HS-27A (cell line): ENCODE results near the gene BMAL1.

ENCODE experiments used
- DNase-seq: peaks from one replicate; pipeline ENCODE4 v3.0.0-alpha.2; 2012; ENCODE audit warnings: low read depth, missing footprints

Gene BMAL1

DNA sequence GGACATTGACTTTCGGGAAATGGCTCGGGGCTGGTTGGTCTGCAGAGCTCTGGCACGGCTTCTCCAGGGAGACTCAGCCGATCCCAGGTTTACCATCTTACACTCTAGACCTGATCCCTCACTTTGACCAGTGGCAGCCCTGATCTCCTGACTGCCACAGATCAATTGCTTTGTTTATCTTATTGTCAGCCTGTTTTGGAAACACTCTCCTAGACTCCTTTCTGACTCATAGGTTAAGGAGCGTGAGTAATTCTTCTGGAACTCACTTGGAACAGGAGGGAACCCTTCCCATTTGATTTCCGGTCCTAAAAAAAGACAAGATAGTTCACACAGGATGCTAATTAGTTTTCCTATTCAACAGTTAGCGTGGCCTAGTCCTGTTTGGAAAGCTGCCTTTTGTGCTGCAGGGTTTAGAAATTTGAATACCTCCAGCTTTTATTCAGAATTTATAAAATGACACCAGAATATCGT, 16.0 kb upstream of the BMAL1 start:
- peak; percentile 81 for DNase-seq

DNA sequence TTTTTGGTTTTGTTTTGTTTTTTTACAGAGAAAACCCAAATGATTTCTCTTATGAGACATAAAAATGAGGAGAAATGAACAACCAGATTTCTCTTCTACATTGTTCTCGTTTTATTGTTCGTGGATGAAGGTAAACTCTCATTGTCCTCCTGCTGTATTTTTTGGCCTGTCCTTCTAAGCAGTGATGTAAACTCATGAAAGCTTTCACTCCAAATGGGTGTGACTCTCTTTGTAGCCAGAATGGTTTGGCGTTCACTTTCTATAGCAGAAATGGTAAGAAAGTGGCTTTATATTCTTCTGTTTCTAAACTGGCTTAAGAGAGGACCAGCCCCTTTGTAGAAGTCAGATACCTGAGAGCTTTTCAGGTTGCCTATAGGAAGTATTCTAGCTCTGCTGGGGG, 15.5 kb upstream of the BMAL1 start:
- no peak for DNase-seq

- DNase-seq = no peak
Measured at GRCh38 chr11:13268791-13269190, 8.8 kb upstream of the BMAL1 start.

DNA sequence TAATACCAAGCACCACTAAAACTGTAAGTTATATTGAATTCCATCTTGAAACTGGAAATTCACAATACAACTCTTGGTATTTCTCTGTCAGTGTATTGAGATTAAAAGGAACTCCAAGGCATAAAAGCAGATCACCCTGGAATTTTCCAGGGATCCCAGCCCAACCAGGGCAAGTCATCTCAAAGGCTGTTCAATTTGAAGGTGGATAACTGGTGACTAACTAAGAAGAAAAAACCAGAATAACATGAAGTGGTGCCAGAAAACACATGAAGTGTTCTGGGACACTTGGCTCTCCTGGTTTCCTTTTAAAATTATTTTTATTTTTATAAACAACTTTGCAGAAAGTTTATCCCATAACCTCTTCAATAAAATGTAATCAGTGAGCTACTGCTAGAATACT, 7.8 kb upstream of the BMAL1 start:
- DNase-seq = no peak

- DNase-seq = no peak
Measured at GRCh38 chr11:13271060-13271693, 6.4 kb upstream of the BMAL1 start.

DNA sequence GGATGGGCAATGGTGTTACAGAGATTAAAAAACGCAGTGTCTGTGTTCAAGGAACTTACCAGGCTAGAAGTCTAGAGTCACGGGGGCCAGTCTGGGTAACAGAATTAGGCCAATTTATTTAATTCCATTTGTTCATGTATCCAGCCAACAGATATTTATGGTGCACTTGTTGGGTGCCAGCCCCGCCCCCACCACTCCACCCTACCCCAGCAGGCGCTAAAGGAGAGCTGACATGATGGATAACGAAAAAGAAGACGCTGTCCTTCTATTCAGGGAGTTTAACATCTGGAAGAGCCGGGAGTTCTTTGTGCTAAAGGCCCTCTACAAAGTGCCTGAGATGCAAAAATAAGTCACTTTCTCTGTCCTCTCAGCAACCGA, 1.1 kb upstream of the BMAL1 start:
- no peak for DNase-seq

GRCh38 chr11:13276832-13277767, 490 bp upstream of the BMAL1 start:
- DNase-seq = peak; percentile 83

GRCh38 chr11:13278609-13279486, 1.3 kb downstream of the BMAL1 start:
- DNase-seq = no peak

GRCh38 chr11:13279487-13279834, 1.9 kb downstream of the BMAL1 start:
- no peak for DNase-seq

DNA sequence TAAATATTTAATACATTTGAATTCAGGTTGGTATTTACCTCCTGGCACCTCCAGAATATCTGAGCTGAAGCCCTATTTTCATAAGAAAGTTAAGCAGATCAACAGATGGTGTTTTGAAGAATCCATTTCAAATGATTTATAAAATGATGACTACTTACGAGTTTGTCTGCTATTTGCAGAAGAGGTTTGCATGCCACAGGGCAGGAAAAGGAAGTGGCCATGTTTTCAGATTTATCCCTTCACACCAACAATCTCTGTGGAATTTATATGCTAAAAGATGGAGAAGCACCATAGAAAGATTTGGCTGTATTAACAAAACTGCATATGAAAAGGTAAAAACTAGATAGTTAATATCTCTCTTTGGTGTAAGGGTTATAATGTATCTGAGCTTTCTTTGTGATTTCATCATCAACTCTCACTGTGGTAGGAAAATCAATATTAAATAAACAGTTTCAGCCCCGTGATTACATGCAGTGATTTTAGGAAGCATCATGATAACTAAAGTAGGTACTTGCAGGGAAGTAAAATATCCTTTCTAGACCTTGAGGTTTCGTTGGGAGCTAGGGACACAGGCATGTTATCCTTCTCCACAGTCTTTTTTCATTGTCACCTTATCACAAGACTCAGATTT, 2.6 kb downstream of the BMAL1 start:
- DNase-seq = no peak

GRCh38 chr11:13280777-13281176, 3.2 kb downstream of the BMAL1 start:
- DNase-seq = no peak

DNA sequence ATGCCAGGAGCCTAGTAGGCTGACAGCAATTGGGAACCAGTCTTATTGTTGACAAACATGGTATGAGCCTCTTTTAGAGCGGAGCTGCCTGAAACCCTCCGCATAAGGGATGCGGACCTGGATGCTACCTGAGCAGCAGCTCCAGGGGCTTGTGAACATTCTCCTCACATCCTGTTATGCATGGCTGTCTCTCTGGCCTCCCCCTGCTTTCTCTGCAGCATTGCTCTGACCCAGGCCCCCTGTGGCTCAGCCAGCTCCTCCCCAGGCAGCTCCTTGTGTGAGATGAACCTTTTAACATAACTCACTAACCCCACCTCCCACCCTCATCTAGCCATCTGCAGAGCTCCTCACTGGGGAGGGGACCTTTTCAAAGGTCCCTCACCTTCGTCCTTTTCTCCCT, 6.0 kb downstream of the BMAL1 start:
- DNase-seq = no peak

DNA sequence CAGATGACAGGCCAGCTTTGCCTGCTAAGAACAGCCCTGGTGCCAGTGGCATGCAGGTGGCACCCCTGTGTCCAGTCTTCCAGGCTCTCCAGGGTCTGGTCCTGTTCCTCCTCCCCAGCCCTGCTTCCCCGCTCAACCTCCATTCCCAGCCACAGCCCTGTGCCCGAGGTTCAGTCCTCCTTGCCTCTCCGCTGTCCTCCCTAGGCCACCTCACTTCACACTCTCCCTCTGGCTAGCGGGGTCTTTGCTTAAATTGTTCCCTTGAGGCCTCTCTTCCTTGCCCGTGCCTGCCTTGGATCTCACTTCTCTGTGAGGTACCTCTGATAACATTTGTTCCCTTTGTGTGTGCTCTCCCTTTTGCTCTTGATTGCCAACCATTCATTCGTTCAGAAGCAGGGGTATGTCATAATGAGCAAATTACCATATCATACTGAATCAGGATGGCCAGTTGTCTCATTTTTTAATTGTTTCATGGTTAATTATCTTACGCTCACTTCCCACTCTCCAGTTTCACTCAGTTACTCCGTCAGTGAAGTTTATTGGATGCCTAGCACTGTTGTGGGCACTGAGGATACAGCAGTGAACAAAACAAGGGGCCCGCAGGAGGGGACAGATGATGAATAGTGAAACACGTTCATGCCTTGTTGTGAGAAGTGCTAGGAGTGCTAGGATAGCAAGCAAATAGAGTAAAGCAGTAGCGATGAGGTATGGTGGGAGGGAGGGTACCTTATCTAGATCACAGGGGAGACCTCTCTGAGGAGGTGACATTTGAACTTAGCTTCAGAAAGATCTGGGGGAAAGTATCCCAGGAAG, 7.4 kb downstream of the BMAL1 start:
- no peak for DNase-seq

DNA sequence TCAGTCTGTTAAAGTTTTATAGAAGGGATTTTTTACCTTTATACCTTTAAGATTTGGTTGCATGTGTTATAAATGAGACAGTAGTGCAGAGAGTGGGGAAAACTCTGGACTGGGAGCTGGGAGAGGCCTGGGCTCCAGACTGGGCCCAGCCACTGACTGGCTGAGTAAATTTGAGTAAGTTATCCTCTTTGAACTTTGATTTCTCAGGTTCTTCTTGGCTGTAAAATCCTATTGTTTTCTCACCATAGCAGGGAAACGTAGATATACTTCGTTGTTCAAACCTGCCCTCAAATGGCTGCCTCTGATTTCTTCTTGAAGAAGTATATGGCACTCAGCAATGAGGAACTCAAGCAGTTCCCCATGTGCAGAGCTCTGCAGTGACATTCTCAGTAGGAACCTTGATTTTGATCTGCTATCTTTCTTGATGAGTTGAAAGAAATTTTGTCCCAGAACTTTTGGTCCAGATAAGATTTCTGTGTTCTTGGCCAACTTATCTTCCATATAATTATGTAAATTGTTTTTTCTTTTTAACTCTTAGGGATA, 8.8 kb downstream of the BMAL1 start:
- no peak for DNase-seq

- no peak for DNase-seq
Measured at GRCh38 chr11:13287036-13287435, 9.4 kb downstream of the BMAL1 start.

DNA sequence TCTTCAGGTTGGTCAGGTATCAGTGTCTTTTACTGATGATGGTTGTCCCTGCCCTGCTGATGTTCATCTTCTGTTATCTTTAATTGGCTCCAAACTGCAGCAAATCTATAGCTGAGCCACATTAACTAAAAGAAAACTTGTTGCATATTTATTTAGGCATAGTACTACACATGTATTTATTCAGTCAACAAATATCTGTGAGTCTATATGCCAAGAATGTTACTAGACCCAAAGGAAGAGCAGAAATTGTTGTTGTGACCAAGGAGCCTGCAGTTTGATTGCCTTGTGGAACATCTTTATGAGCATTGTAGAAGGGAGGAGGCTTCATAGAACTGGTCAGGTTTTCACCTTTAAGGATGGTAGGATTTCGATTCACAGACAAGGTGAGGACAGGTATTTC, 10.1 kb downstream of the BMAL1 start:
- no peak for DNase-seq

- no peak for DNase-seq
Measured at GRCh38 chr11:13288375-13289029, 10.9 kb downstream of the BMAL1 start.

DNA sequence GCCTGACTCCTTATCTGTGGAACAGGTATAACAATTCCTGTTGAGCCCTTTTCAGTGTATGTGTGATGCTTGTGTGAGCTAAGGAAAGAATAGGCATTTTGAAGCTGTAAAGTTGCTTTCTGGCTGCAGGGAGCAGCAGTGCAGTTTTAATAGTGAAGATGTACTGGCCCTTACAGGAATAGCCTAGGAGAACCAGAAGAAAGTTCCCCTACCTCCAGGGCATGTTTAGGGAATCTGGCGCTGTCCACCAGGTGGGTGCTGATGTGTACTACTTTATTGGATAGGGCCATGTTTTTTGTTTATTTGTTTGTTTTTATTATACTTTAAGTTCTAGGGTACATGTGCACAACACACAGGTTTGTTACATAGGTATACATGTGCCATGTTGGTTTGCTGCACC, 11.5 kb downstream of the BMAL1 start:
- DNase-seq = no peak

DNA sequence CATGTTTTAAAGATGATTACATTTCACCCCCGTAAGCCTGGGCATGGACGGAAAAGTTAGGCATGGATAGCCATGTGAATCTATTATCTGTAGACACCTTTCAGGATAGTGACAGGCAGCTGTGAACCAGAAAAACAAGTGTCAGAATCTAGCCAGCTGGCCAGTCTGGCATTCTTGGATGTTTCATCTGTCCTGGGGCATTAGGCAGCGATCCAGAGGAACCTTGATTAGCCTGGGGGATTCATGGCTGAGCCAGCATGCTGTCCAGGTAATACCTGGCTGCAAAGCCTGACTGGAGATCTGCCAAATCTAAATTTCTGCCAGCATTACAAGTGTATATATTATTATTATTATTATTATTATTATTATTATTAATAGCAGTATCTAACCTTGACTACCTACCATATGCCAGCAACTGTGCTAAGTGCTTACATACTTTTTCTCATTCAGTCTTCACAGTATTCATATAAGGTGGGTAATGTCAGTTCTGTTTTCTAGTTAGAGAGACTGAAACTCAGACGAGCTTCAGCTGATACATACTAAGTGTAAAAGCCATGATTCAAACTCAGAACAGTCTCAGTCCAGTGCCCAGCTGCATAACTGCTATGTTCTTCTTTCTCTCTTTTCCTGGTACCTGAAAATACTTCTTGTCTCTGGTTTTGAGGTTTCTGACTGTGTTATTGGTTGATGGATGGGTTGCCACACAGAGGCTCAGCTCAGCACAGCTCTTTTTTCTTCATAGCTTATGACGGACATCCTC, 12.8 kb downstream of the BMAL1 start:
- no peak for DNase-seq

GRCh38 chr11:13291361-13291760, 13.8 kb downstream of the BMAL1 start:
- DNase-seq = no peak
